ENCODE results near the gene FEM1A. TPM values are rescaled to one million over a fixed set of nuclear protein-coding genes. Genes with fewer than 3 reads are reported as not detected.

Gene FEM1A
- total and polyA plus RNA-seq, 2 of the 13 experiments (the other 11 are each of a cell fraction or from before 2014, with no cell fraction given), result 3.2 to 10.8 TPM

- TF ChIP-seq MED1 (CRISPR knock-in tag; IDR thresholded peaks at IDR 0.05), result peak; percentile 39; the same call in 1 of the 2 replicates
- TF ChIP-seq ZNF441 (CRISPR knock-in tag; IDR thresholded peaks at IDR 0.05; ENCODE audit: borderline replicate concordance), result peak; percentile 24; the same call in 1 of the 2 replicates
- peak; percentile 46; the same call in 1 of the 2 replicates for TF ChIP-seq KDM5B (CRISPR knock-in tag; IDR thresholded peaks at IDR 0.05; ENCODE audit: borderline replicate concordance)
- TF ChIP-seq POLR2G (IDR thresholded peaks at IDR 0.05; ENCODE audit: low read depth, low read length), result no peak
- 0 out of 2 replicates have a peak, but pooled peaks have one; percentile 12 for TF ChIP-seq RCOR2 (CRISPR knock-in tag; IDR thresholded peaks at IDR 0.05)
Measured at GRCh38 chr19:4759388-4760284, 31.9 kb upstream of the FEM1A start (continued).

GRCh38 chr19:4760285-4760650, 31.3 kb upstream of the FEM1A start:
- BruUV-seq (replicated peaks), result no TSS peak
- peaks cover 36% of the 10 kb centered on the region for H3K4me1 ChIP-seq (ENCODE audit: insufficient read depth, low read length)
- H3K36me3 ChIP-seq (replicated peaks in 1 of 2; ENCODE audit: control insufficient read depth in 1 of 2, insufficient read depth in 2 of 2, low read length in 2 of 2), result no peaks in the 10 kb centered on the region
- H3K27me3 ChIP-seq (ENCODE audit: control insufficient read depth in 1 of 2, insufficient read depth in 2 of 2, low read length in 2 of 2), result 0 out of 5 replicates have a peak, but pooled peaks cover 0 to 3% of the 10 kb centered on the region in 2 experiments
- H2AFZ ChIP-seq (ENCODE audit: low read length), result no peak overlapping the region
- FAIRE-seq (no peak), ATAC-seq (no peak), DNase-seq (ENCODE audit: low spot score) (no peak)
- no peak overlapping the region for H3K27ac ChIP-seq (ENCODE audit: extremely low read length, insufficient read depth, low read length)
- H3K9me3 ChIP-seq (ENCODE audit: low read length), result no peaks in the 10 kb centered on the region
- POLR2A ChIA-PET, result no interaction called here
- in situ Hi-C loops (cut with HindIII; ENCODE audit: extremely low pct_ligation_motif_present, low pct_unique_long_range_greater_than_20kb), result no loop called here
- H3K79me2 ChIP-seq (ENCODE audit: insufficient read depth, low read length), result no peaks in the 10 kb centered on the region
- intact Hi-C loops (cut with micrococcal nuclease; ENCODE audit: unreplicated experiment), result no loop called here
- peak overlapping the region; percentile 48 to 74 (median 53) for H3K4me3 ChIP-seq (replicated peaks in 1 of 3; ENCODE audit: insufficient read depth in 1 of 3, low read depth in 2 of 3, low read length in 3 of 3)
- CTCF ChIA-PET (ENCODE audit: low intra/inter-chr PET ratio, low total read pairs), result no interaction called here
- H4K20me1 ChIP-seq (ENCODE audit: insufficient read depth, low read length), result no peaks in the 10 kb centered on the region
- under 1% methylated on average over 9 of the region's 10 CpGs for WGBS (ENCODE audit: low lambda C conversion rate)
- H3K4me2 ChIP-seq (ENCODE audit: low read depth, low read length), result peak overlapping the region; percentile 97
- peak overlapping the region; percentile 51 for H3K9ac ChIP-seq (ENCODE audit: insufficient read depth, low read depth, low read length)
- TF ChIP-seq ZNF317 (CRISPR knock-in tag; IDR thresholded peaks at IDR 0.05) (no peak), ZNF597 (CRISPR knock-in tag; IDR thresholded peaks at IDR 0.05) (no peak), ASH2L (IDR thresholded peaks at IDR 0.05; ENCODE audit: insufficient read length, low read depth, low read length) (peak; percentile 19), NCOR1 (IDR thresholded peaks at IDR 0.05; ENCODE audit: borderline replicate concordance, low read length) (0 out of 2 replicates have a peak, but pooled peaks have one; percentile 10), ZFYVE20 (CRISPR knock-in tag; IDR thresholded peaks at IDR 0.05; ENCODE audit: borderline replicate concordance, low read depth) (no peak), ZNF768 (CRISPR knock-in tag; IDR thresholded peaks at IDR 0.05) (peak; percentile 96), MTF1 (CRISPR knock-in tag; IDR thresholded peaks at IDR 0.05) (no peak), PPARG (CRISPR knock-in tag; conservative IDR thresholded peaks at IDR 0.05) (no peak), CENPBD1 (CRISPR knock-in tag; IDR thresholded peaks at IDR 0.05; ENCODE audit: borderline replicate concordance, low read depth) (no peak), ZNF160 (CRISPR knock-in tag; IDR thresholded peaks at IDR 0.05) (no peak), ZKSCAN1 (IDR thresholded peaks at IDR 0.05; ENCODE audit: low read length) (no peak), NFRKB (IDR thresholded peaks at IDR 0.05) (no peak)
- TF ChIP-seq, protein P1, sequence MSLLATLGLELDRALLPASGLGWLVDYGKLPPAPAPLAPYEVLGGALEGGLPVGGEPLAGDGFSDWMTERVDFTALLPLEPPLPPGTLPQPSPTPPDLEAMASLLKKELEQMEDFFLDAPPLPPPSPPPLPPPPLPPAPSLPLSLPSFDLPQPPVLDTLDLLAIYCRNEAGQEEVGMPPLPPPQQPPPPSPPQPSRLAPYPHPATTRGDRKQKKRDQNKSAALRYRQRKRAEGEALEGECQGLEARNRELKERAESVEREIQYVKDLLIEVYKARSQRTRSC (CRISPR knock-in tag; IDR thresholded peaks at IDR 0.05; ENCODE audit: low read depth), result no peak
- TF ChIP-seq, protein P2, sequence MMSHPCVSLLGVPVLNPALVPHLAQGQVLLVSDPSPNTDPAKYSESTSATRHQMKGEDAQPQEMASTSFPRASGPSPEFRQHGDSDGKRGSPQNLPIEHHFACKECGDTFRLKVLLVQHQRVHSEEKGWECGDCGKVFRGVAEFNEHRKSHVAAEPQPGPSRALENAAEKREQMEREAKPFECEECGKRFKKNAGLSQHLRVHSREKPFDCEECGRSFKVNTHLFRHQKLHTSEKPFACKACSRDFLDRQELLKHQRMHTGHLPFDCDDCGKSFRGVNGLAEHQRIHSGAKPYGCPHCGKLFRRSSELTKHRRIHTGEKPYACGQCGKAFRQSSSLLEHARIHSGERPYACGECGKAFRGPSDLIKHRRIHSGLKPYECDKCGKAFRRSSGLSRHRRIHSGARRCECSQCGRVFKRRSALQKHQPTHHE (CRISPR knock-in tag; IDR thresholded peaks at IDR 0.05; ENCODE audit: borderline replicate concordance), result no peak
- TF ChIP-seq, protein P3, sequence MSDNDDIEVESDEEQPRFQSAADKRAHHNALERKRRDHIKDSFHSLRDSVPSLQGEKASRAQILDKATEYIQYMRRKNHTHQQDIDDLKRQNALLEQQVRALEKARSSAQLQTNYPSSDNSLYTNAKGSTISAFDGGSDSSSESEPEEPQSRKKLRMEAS (IDR thresholded peaks at IDR 0.05), result no peak
